H9 (cell line): ENCODE data around the gene MSL2. TPM values are rescaled to one million over a fixed set of nuclear protein-coding genes. Genes with fewer than 3 reads are reported as not detected.
"Not testable (repeated sequence)": the region's sequence is repeated elsewhere in the genome, so short reads cannot be mapped to it uniquely, and the experiment has no call there.

Source experiments
- DNase-seq: peaks from one replicate; pipeline ENCODE4 v3.0.0-alpha.2; 2017
- H2AFZ ChIP-seq: one replicate; pipeline ENCODE4 v1.6.1; 2013; ENCODE audit warnings: mild to moderate bottlenecking, low read length, control low read depth, moderate library complexity
- H2AK5ac ChIP-seq: 2 replicates; pipeline ENCODE4 v1.6.1; 2013; ENCODE audit warnings: low read length, control low read depth, mixed read lengths; ENCODE audit not compliant: insufficient read length
- H2BK120ac ChIP-seq: one replicate; pipeline ENCODE4 v1.6.1; 2013; ENCODE audit warnings: low read depth, mild to moderate bottlenecking, low read length, control low read depth, inconsistent platforms; ENCODE audit not compliant: poor library complexity, severe bottlenecking
- H2BK12ac ChIP-seq: 2 replicates; pipeline ENCODE4 v1.6.1; 2013; ENCODE audit warnings: low read length, control low read depth, mixed read lengths, low read depth; ENCODE audit not compliant: insufficient read length
- H2BK15ac ChIP-seq: 2 replicates; pipeline ENCODE4 v1.6.1; 2013; ENCODE audit warnings: low read depth, low read length, control low read depth
- H2BK20ac ChIP-seq: one replicate; pipeline ENCODE4 v1.6.1; 2013; ENCODE audit warnings: low read depth, mild to moderate bottlenecking, low read length, control low read depth, inconsistent platforms; ENCODE audit not compliant: poor library complexity, severe bottlenecking
- H2BK5ac ChIP-seq: 2 replicates; pipeline ENCODE4 v1.6.1; 2013; ENCODE audit warnings: low read length, control low read depth, mixed read lengths; ENCODE audit not compliant: insufficient read length
- H3K14ac ChIP-seq: 2 replicates; pipeline ENCODE4 v1.6.1; 2013; ENCODE audit warnings: low read length, control low read depth; ENCODE audit not compliant: insufficient read depth
- H3K18ac ChIP-seq: 2 replicates; pipeline ENCODE4 v1.6.1; 2013; ENCODE audit warnings: low read depth, mild to moderate bottlenecking, mixed read lengths, low read length, control low read depth; ENCODE audit not compliant: insufficient read length
- H3K23ac ChIP-seq: 2 replicates; pipeline ENCODE4 v1.6.1; 2013; ENCODE audit warnings: low read length, control low read depth, mixed read lengths, low read depth; ENCODE audit not compliant: insufficient read length
- H3K23me2 ChIP-seq: 2 replicates; pipeline ENCODE4 v1.6.1; 2013; ENCODE audit warnings: low read depth, mild to moderate bottlenecking, mixed read lengths, low read length, control low read depth; ENCODE audit not compliant: insufficient read length, poor library complexity, severe bottlenecking
- H3K27ac ChIP-seq: 2 replicates; pipeline ENCODE4 v1.5.1; 2013; ENCODE audit warnings: low read length, control low read depth, mixed read lengths, low read depth; ENCODE audit not compliant: insufficient read length
- H3K27me3 ChIP-seq: 2 replicates; pipeline ENCODE4 v1.6.1; 2013; ENCODE audit warnings: low read length, control low read depth, inconsistent platforms; ENCODE audit not compliant: insufficient read depth
- H3K4ac ChIP-seq: 2 replicates; pipeline ENCODE4 v1.6.1; 2013; ENCODE audit warnings: low read depth, mild to moderate bottlenecking, control low read depth, inconsistent platforms, low read length, moderate library complexity
- H3K4me1 ChIP-seq: 2 replicates; pipeline ENCODE4 v1.6.1; 2013; ENCODE audit warnings: low read length, control low read depth, inconsistent platforms; ENCODE audit not compliant: insufficient read depth
- H3K4me2 ChIP-seq: 2 replicates; pipeline ENCODE4 v1.6.1; 2013; ENCODE audit warnings: low read length, control low read depth, mixed read lengths; ENCODE audit not compliant: insufficient read length, insufficient read depth
- H3K56ac ChIP-seq: 2 replicates; pipeline ENCODE4 v1.6.1; 2013; ENCODE audit warnings: low read depth, mild to moderate bottlenecking, mixed read lengths, low read length, control low read depth; ENCODE audit not compliant: insufficient read length
- H3K79me1 ChIP-seq: 2 replicates; pipeline ENCODE4 v1.6.1; 2013; ENCODE audit warnings: low read depth, mild to moderate bottlenecking, moderate library complexity, low read length, control low read depth, inconsistent platforms; ENCODE audit not compliant: insufficient read depth, poor library complexity, severe bottlenecking
- H3K79me2 ChIP-seq: 2 replicates; pipeline ENCODE4 v1.6.1; 2013; ENCODE audit warnings: low read length, control low read depth, inconsistent platforms; ENCODE audit not compliant: insufficient read depth
- H3K9ac ChIP-seq: 2 replicates; pipeline ENCODE4 v1.6.1; 2013; ENCODE audit warnings: low read length, control low read depth, mixed read lengths; ENCODE audit not compliant: insufficient read length; ENCODE audit errors: extremely low read depth
- H3K9me3 ChIP-seq: one replicate; pipeline ENCODE4 v1.6.1; 2013; ENCODE audit warnings: low read depth, low read length, inconsistent platforms; ENCODE audit not compliant: control insufficient read depth
- H3T11ph ChIP-seq: one replicate; pipeline ENCODE4 v1.6.1; 2013; ENCODE audit warnings: mild to moderate bottlenecking, low read length, control low read depth, inconsistent platforms
- H4K20me1 ChIP-seq: one replicate; pipeline ENCODE4 v1.6.1; 2013; ENCODE audit not compliant: control insufficient read depth, insufficient read length, insufficient read depth
- H4K5ac ChIP-seq: 2 replicates; pipeline ENCODE4 v1.6.1; 2013; ENCODE audit warnings: low read depth, mild to moderate bottlenecking, mixed read lengths, low read length, control low read depth; ENCODE audit not compliant: insufficient read length
- H4K8ac ChIP-seq: replicated peaks from 2 replicates; pipeline ENCODE4 v1.6.1; 2013; ENCODE audit warnings: low read length, control low read depth, mixed read lengths, low read depth; ENCODE audit not compliant: insufficient read length
- H4K91ac ChIP-seq: 2 replicates; pipeline ENCODE4 v1.6.1; 2013; ENCODE audit warnings: low read depth, mild to moderate bottlenecking, moderate library complexity, mixed read lengths, low read length, control low read depth; ENCODE audit not compliant: insufficient read length
- H3K27ac Mint-ChIP-seq, 3 experiments: 2 replicates in 2 of 3; 3 replicates in 1 of 3; pipeline ENCODE4 v1.8.0; 2020 to 2021; ENCODE audit warnings: mixed read lengths in 3 of 3, mild to moderate bottlenecking in 1 of 3, moderate library complexity in 1 of 3
- H3K27me3 Mint-ChIP-seq: 2 replicates; pipeline ENCODE4 v1.8.0; 2021; ENCODE audit warnings: low read depth, mild to moderate bottlenecking, moderate library complexity, mixed read lengths
- H3K36me3 Mint-ChIP-seq, 3 experiments: 2 replicates in 2 of 3; 3 replicates in 1 of 3; pipeline ENCODE4 v1.8.0; 2020 to 2021; ENCODE audit warnings: low read depth in 3 of 3, mixed read lengths in 3 of 3; ENCODE audit not compliant: insufficient read depth in 1 of 3
- H3K4me1 Mint-ChIP-seq, 2 experiments: 2 replicates each; pipeline ENCODE4 v1.8.0; 2020; ENCODE audit warnings: mixed read lengths in 2 of 2
- H3K4me3 Mint-ChIP-seq, 2 experiments: 2 replicates in 1 of 2; 3 replicates in 1 of 2; pipeline ENCODE4 v1.8.0; 2020 to 2021; ENCODE audit warnings: mild to moderate bottlenecking in 2 of 2, mixed read lengths in 2 of 2, moderate library complexity in 1 of 2
- H3K9me3 Mint-ChIP-seq, 2 experiments: 2 replicates in 1 of 2; 3 replicates in 1 of 2; pipeline ENCODE4 v1.8.0; 2020; ENCODE audit warnings: mild to moderate bottlenecking in 2 of 2, mixed read lengths in 2 of 2, moderate library complexity in 1 of 2
- WGBS: extraction: QIAGEN DNeasy Blood & Tissue Kit; methylation state at CpG from one replicate; pipeline ENCODE4 v1.1.7; 2013; ENCODE audit warnings: missing lambda C conversion rate, low lambda C conversion rate, mixed read lengths; ENCODE audit not compliant: insufficient read length; ENCODE audit errors: extremely low coverage; 5-methylcytosine and 5-hydroxymethylcytosine counted together
- total RNA-seq: library from RNA; stranded (reverse); gene quantifications from 2 replicates; pipeline ENCODE4 v1.2.1, GENCODE V29; 2021
- TF ChIP-seq, protein P1 (sequence below): fragments of 200-600 bp; sonication (generic); conservative IDR thresholded peaks from 3 replicates; pipeline ENCODE4 v1.8.0; 2021; ENCODE audit warnings: antibody characterized with exemption, mild to moderate bottlenecking

The MSL2 gene
- total RNA-seq, 1 experiment from 2014 or later = 42.7 TPM

DNA sequence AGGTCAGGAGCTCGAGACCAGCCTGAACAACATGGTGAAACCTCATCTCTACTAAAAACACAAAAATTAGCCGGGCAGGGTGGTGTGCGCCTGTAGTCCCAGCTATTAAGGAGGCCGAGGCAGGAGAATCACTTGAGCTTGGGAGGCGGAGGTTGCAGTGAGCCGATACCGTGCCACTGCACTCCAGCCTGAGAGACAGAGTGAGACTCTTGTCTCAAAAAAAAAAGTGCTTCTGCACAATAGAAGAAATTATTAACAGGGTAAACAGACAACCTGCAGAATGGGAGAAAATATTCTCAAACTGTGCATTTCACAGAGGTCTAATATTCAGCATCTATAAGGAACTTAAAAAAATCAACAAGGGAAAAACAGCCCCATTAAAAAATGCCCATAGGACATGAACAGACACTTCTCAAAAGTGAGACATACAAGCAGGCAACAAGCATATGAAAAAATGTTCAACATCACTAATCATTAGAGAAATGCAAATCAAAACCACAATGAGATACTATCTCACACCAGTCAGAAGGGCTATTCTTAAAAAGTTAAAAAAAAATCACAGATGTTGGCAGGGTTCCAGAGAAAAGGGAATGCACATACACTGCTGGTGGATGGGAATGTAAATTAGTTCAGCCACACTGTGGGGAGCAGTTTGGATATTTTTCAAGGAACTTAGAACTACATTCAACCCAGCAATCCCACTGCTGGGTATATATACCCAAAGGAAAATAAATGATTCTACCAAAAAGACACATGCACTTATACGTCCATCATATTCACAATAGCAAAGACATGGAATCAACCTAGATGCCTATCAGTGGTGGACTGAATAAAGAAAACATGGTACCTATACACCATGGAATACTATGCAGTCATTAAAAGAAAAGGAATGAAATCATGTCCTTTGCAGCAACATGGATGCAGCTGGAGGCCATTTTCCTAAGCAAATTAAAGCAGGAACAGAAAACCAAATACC, 75.5 kb downstream of the MSL2 start:
- no peak for DNase-seq
- H3K9me3 ChIP-seq = no peaks in the 10 kb centered on the region
- H2BK12ac ChIP-seq = no peak overlapping the region
- H3K27me3 ChIP-seq = no peaks in the 10 kb centered on the region
- no peak overlapping the region for H3K4me2 ChIP-seq
- H3K36me3 Mint-ChIP-seq = peaks cover 18 to 47% (median 25%) of the 10 kb centered on the region in 3 experiments
- no peaks in the 10 kb centered on the region for H3K27me3 Mint-ChIP-seq
- H2BK5ac ChIP-seq = no peak overlapping the region
- no peaks in the 10 kb centered on the region for H3K23me2 ChIP-seq
- H3K4ac ChIP-seq = no peak overlapping the region
- no peak overlapping the region for H4K91ac ChIP-seq
- no peaks in the 10 kb centered on the region for H3K4me1 ChIP-seq
- no peak overlapping the region for H3K56ac ChIP-seq
- no peak overlapping the region for H3K9ac ChIP-seq
- H3K79me2 ChIP-seq = no peaks in the 10 kb centered on the region
- no peak overlapping the region; a peak in 1 of 7 replicates for H3K27ac Mint-ChIP-seq
- H2BK15ac ChIP-seq = no peak overlapping the region
- H3K9me3 Mint-ChIP-seq = peaks cover 14 to 42% of the 10 kb centered on the region in 2 experiments
- H4K5ac ChIP-seq = no peak overlapping the region
- no peaks in the 10 kb centered on the region for H4K20me1 ChIP-seq
- no peak overlapping the region for H2BK120ac ChIP-seq
- H3K23ac ChIP-seq = no peak overlapping the region
- H3K4me3 Mint-ChIP-seq = no peak overlapping the region
- H3K27ac ChIP-seq = no peak overlapping the region
- no peaks in the 10 kb centered on the region for H3K4me1 Mint-ChIP-seq
- H3T11ph ChIP-seq = no peak overlapping the region
- no peak overlapping the region for H3K14ac ChIP-seq
- no peak overlapping the region for H2AK5ac ChIP-seq
- H3K79me1 ChIP-seq = no peaks in the 10 kb centered on the region
- TF ChIP-seq, protein P1, sequence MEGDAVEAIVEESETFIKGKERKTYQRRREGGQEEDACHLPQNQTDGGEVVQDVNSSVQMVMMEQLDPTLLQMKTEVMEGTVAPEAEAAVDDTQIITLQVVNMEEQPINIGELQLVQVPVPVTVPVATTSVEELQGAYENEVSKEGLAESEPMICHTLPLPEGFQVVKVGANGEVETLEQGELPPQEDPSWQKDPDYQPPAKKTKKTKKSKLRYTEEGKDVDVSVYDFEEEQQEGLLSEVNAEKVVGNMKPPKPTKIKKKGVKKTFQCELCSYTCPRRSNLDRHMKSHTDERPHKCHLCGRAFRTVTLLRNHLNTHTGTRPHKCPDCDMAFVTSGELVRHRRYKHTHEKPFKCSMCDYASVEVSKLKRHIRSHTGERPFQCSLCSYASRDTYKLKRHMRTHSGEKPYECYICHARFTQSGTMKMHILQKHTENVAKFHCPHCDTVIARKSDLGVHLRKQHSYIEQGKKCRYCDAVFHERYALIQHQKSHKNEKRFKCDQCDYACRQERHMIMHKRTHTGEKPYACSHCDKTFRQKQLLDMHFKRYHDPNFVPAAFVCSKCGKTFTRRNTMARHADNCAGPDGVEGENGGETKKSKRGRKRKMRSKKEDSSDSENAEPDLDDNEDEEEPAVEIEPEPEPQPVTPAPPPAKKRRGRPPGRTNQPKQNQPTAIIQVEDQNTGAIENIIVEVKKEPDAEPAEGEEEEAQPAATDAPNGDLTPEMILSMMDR = no peak
- H2AFZ ChIP-seq = no peak overlapping the region
- no peak overlapping the region for H2BK20ac ChIP-seq
- no CpG with 5 or more reads among the region's 8 CpGs for WGBS
- no peak overlapping the region for H3K18ac ChIP-seq
- H4K8ac ChIP-seq = no peak overlapping the region

DNA sequence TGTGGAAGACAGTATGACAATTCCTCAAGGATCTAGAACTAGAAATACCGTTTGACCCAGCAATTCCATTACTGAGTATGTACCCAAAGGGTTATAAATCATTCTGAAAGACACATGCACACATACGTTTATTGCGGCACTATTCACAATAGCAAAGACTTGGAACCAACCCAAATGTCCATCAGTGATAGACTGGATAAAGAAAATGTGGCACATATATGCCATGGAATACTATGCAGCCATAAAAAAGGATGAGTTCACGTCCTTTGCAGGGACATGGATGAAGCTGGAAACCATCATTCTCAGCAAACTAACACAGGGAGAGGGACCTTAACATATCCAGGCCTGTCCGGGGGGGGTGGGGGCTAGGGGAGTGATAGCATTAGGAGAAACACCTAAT, 76.4 kb downstream of the MSL2 start:
- H2AK5ac ChIP-seq, H3K14ac ChIP-seq, H3K18ac ChIP-seq, H3K79me2 ChIP-seq, H3K27ac Mint-ChIP-seq, H3K27me3 ChIP-seq, H4K20me1 ChIP-seq, H3K4me1 Mint-ChIP-seq, H3K23ac ChIP-seq, H3K4ac ChIP-seq, H3K79me1 ChIP-seq, H3K4me1 ChIP-seq, H2BK15ac ChIP-seq, DNase-seq, H2BK20ac ChIP-seq, H4K8ac ChIP-seq, H3K56ac ChIP-seq, H2BK12ac ChIP-seq, H4K91ac ChIP-seq, H4K5ac ChIP-seq, H3K4me3 Mint-ChIP-seq, H3T11ph ChIP-seq, H2BK5ac ChIP-seq, H3K4me2 ChIP-seq, H2AFZ ChIP-seq, H3K27me3 Mint-ChIP-seq, H3K23me2 ChIP-seq, H3K27ac ChIP-seq, H3K9me3 ChIP-seq, H3K9ac ChIP-seq, H2BK120ac ChIP-seq: not testable (repeated sequence)
- H3K9me3 Mint-ChIP-seq = peaks cover 20 to 49% of the 10 kb centered on the region in 2 experiments
- WGBS = no CpG with 5 or more reads among the region's 5 CpGs
- H3K36me3 Mint-ChIP-seq = peaks cover 15 to 46% (median 21%) of the 10 kb centered on the region in 3 experiments
